H1 (cell line): ENCODE measurements around the gene PRKCSH. TPM values are rescaled to one million over a fixed set of nuclear protein-coding genes. Genes with fewer than 3 reads are reported as not detected.

ENCODE experiments used
- CTCF ChIA-PET: fragments of 300-600 bp; sonication (Branson Sonifier 250); formaldehyde crosslinking; loops from one replicate; lab custom pipeline; 2021; ENCODE audit not compliant: partially characterized antibody; lab: Charles Lee
- POLR2A ChIA-PET: fragments of 300-600 bp; sonication (Branson Sonifier 250); formaldehyde crosslinking; loops from one replicate; lab custom pipeline; 2021; ENCODE audit warnings: inconsistent platforms; ENCODE audit not compliant: partially characterized antibody; lab: Charles Lee
- DNase-seq, 2 experiments: peaks; one replicate each; pipeline versions ENCODE4 v3.0.0 to v3.0.0-alpha.2; 2010 to 2022; ENCODE audit warnings: low spot score in 2 of 2, low read depth in 1 of 2, mixed read lengths in 1 of 2
- FAIRE-seq: peaks from 2 replicates; lab custom pipeline; 2011; peaks lifted over from hg19 to GRCh38; lab: Jason Lieb, UNC
- H2AFZ ChIP-seq: 2 replicates; pipeline ENCODE4 v1.8.1; 2012; ENCODE audit warnings: low read length, inconsistent platforms
- H2AK5ac ChIP-seq: 2 replicates; pipeline ENCODE4 v1.6.1; 2013; ENCODE audit warnings: low read depth, low read length
- H2BK120ac ChIP-seq: replicated peaks from 2 replicates; pipeline ENCODE3; 2013; ENCODE audit warnings: low read depth, low read length, inconsistent platforms
- H2BK12ac ChIP-seq: 2 replicates; pipeline ENCODE4 v1.6.1; 2013; ENCODE audit warnings: low read depth, low read length
- H2BK15ac ChIP-seq: 2 replicates; pipeline ENCODE4 v1.6.1; 2013; ENCODE audit warnings: low read length
- H2BK20ac ChIP-seq: 2 replicates; pipeline ENCODE4 v1.6.1; 2013; ENCODE audit warnings: low read length
- H2BK5ac ChIP-seq: 2 replicates; pipeline ENCODE4 v1.6.1; 2013; ENCODE audit warnings: low read depth, low read length
- H3K14ac ChIP-seq: 2 replicates; pipeline ENCODE4 v1.6.1; 2013; ENCODE audit warnings: inconsistent platforms; ENCODE audit not compliant: insufficient read length
- H3K18ac ChIP-seq: 2 replicates; pipeline ENCODE4 v1.6.1; 2013; ENCODE audit warnings: low read length; ENCODE audit errors: extremely low read depth
- H3K23ac ChIP-seq: 2 replicates; pipeline ENCODE4 v1.6.1; 2013; ENCODE audit warnings: inconsistent platforms; ENCODE audit not compliant: insufficient read length
- H3K23me2 ChIP-seq: 2 replicates; pipeline ENCODE4 v1.6.1; 2013; ENCODE audit warnings: low read depth, low read length
- H3K27ac ChIP-seq: 2 replicates; pipeline ENCODE4 v1.6.1; 2011; ENCODE audit warnings: low read depth, low read length, inconsistent platforms
- H3K27me3 ChIP-seq, 4 experiments: replicated peaks in 1 of 4; 1 replicate in 1 of 4; 2 replicates in 3 of 4; pipeline versions ENCODE4 v1.6.1 to v1.8.1; 2011 to 2013; ENCODE audit warnings: low read length in 3 of 4, mild to moderate bottlenecking in 3 of 4, inconsistent platforms in 2 of 4, mixed read lengths in 2 of 4, moderate library complexity in 1 of 4; ENCODE audit not compliant: control insufficient read depth in 3 of 4, insufficient read depth in 3 of 4; ENCODE audit errors: extremely low read depth in 1 of 4
- H3K36me3 ChIP-seq, 4 experiments: 2 replicates each; pipeline versions ENCODE4 v1.6.1 to v1.8.1; 2011 to 2013; ENCODE audit warnings: mild to moderate bottlenecking in 4 of 4, low read length in 3 of 4, moderate library complexity in 2 of 4, control low read depth in 1 of 4, inconsistent platforms in 1 of 4; ENCODE audit not compliant: insufficient read depth in 4 of 4, control insufficient read depth in 2 of 4
- H3K4ac ChIP-seq: replicated peaks from 2 replicates; pipeline ENCODE3; 2013; ENCODE audit warnings: low read length, low read depth, mixed read lengths, inconsistent platforms; ENCODE audit not compliant: insufficient read length
- H3K4me1 ChIP-seq, 4 experiments: replicated peaks in 1 of 4; 1 replicate in 1 of 4; 2 replicates in 3 of 4; pipeline versions ENCODE4 v1.6.1 to v1.8.1; 2011 to 2013; ENCODE audit warnings: low read length in 3 of 4, inconsistent platforms in 2 of 4, mixed read lengths in 1 of 4; ENCODE audit not compliant: insufficient read depth in 4 of 4, control insufficient read depth in 3 of 4
- H3K4me2 ChIP-seq, 2 experiments: 2 replicates each; pipeline versions ENCODE4 v1.6.1 to v1.8.1; 2011 to 2013; ENCODE audit warnings: low read depth in 2 of 2, low read length in 2 of 2, control low read depth in 1 of 2, inconsistent platforms in 1 of 2, mild to moderate bottlenecking in 1 of 2; ENCODE audit not compliant: insufficient read depth in 1 of 2
- H3K4me3 ChIP-seq, 4 experiments: fragments of 200-600, 300-600 bp in 1 of 4; sonication (generic), shearing (Covaris generic), sonication (Bioruptor Twin) in 1 of 4; 2 replicates each; pipeline versions ENCODE4 v1.5.1 to v1.8.1; 2011 to 2016; ENCODE audit warnings: low read length in 4 of 4, low read depth in 3 of 4, control low read depth in 2 of 4, inconsistent platforms in 2 of 4, mild to moderate bottlenecking in 2 of 4, mixed read lengths in 1 of 4, moderate library complexity in 1 of 4; ENCODE audit not compliant: insufficient read depth in 2 of 4; ENCODE audit errors: extremely low read depth in 1 of 4
- H3K56ac ChIP-seq: replicated peaks from 2 replicates; pipeline ENCODE3; 2013; ENCODE audit warnings: low read depth, mild to moderate bottlenecking, mixed read lengths, low read length, inconsistent platforms; ENCODE audit not compliant: insufficient read length
- H3K79me1 ChIP-seq: 2 replicates; pipeline ENCODE4 v1.6.1; 2013; ENCODE audit warnings: low read depth, low read length, control low read depth
- H3K79me2 ChIP-seq, 2 experiments: 2 replicates each; pipeline versions ENCODE4 v1.6.1 to v1.8.1; 2012 to 2013; ENCODE audit warnings: low read length in 2 of 2, mild to moderate bottlenecking in 2 of 2, inconsistent platforms in 1 of 2; ENCODE audit not compliant: insufficient read depth in 2 of 2, control insufficient read depth in 1 of 2
- H3K9ac ChIP-seq, 4 experiments: replicated peaks in 1 of 4; 1 replicate in 1 of 4; 2 replicates in 3 of 4; pipeline versions ENCODE4 v1.6.1 to v1.8.1; 2011 to 2013; ENCODE audit warnings: low read depth in 3 of 4, low read length in 3 of 4, control low read depth in 2 of 4, mild to moderate bottlenecking in 2 of 4, moderate library complexity in 2 of 4, inconsistent platforms in 1 of 4; ENCODE audit errors: extremely low read depth in 1 of 4
- H3K9me3 ChIP-seq, 2 experiments: 2 replicates each; pipeline versions ENCODE4 v1.6.1 to v1.8.1; 2012 to 2013; ENCODE audit warnings: mild to moderate bottlenecking in 2 of 2, moderate library complexity in 2 of 2, control low read depth in 1 of 2, inconsistent platforms in 1 of 2, low read depth in 1 of 2, low read length in 1 of 2, mixed read lengths in 1 of 2; ENCODE audit not compliant: insufficient read depth in 2 of 2
- H4K20me1 ChIP-seq, 2 experiments: replicated peaks in 1 of 2; 2 replicates each; pipeline versions ENCODE3 to v1.8.1; 2011 to 2013; ENCODE audit warnings: inconsistent platforms in 2 of 2, low read length in 2 of 2, mild to moderate bottlenecking in 1 of 2; ENCODE audit not compliant: insufficient read depth in 2 of 2, control insufficient read depth in 1 of 2
- H4K5ac ChIP-seq: 2 replicates; pipeline ENCODE4 v1.6.1; 2013; ENCODE audit warnings: low read length, low read depth, mixed read lengths, inconsistent platforms; ENCODE audit not compliant: insufficient read length
- H4K8ac ChIP-seq: 2 replicates; pipeline ENCODE4 v1.8.0; 2013; ENCODE audit warnings: mild to moderate bottlenecking, moderate library complexity, low read length, inconsistent platforms; ENCODE audit not compliant: insufficient read depth; ENCODE audit errors: extremely low read depth
- H4K91ac ChIP-seq: replicated peaks from 2 replicates; pipeline ENCODE3; 2013; ENCODE audit warnings: low read length, mixed read lengths, inconsistent platforms; ENCODE audit not compliant: insufficient read length
- KDM1A ChIP-seq: fragments of 200-600, 300-600 bp; sonication (generic); IDR thresholded peaks from 2 replicates; pipeline ENCODE4 v1.7.1; 2016; ENCODE audit warnings: mild to moderate bottlenecking, low read length, borderline replicate concordance
- NRF1 ChIP-seq: IDR thresholded peaks from 2 replicates; pipeline ENCODE4 v1.6.1; 2011; ENCODE audit warnings: mild to moderate bottlenecking, low read depth, low read length, improper control_type of control experiment
- RBBP5 ChIP-seq: IDR thresholded peaks from 2 replicates; pipeline ENCODE4 v1.7.1; 2012; ENCODE audit warnings: low read depth, mild to moderate bottlenecking, inconsistent platforms, low read length, moderate library complexity, borderline replicate concordance
- SAP30 ChIP-seq: fragments of 300-600 bp; sonication (generic); IDR thresholded peaks from 2 replicates; pipeline ENCODE4 v1.7.1; 2012; ENCODE audit warnings: low read length, moderate library complexity, mild to moderate bottlenecking, inconsistent platforms; ENCODE audit not compliant: insufficient read depth, insufficient replicate concordance
- SUZ12 ChIP-seq: fragments of 200-600 bp; sonication (generic); IDR thresholded peaks from 2 replicates; pipeline ENCODE4 v1.6.1; 2012; ENCODE audit warnings: mild to moderate bottlenecking, inconsistent platforms, low read length, moderate library complexity, mixed read lengths
- WGBS, 2 experiments: shearing (Covaris generic) in 1 of 2; methylation state at CpG; one replicate each; pipeline versions ENCODE4 v1.1.6 to v1.1.7; 2013 to 2015; ENCODE audit warnings: low lambda C conversion rate in 2 of 2, mixed read lengths in 2 of 2, inconsistent platforms in 1 of 2, low coverage in 1 of 2, missing lambda C conversion rate in 1 of 2; ENCODE audit not compliant: insufficient replicate concordance in 2 of 2, insufficient coverage in 1 of 2, insufficient read length in 1 of 2; ENCODE audit errors: extremely low coverage in 1 of 2, missing lambda C conversion rate in 1 of 2; 5-methylcytosine and 5-hydroxymethylcytosine counted together
- polyA plus RNA-seq, 7 experiments: library from polyadenylated mRNA; depleted of rRNA in 3 of 7; stranded (reverse) in 5 of 7; unstranded in 2 of 7; fragments of >200 nt in 5 of 7; fragments of 200-250 nt in 2 of 7; gene quantifications; 1 replicate in 5 of 7; 2 replicates in 1 of 7; 4 replicates in 1 of 7; pipeline versions ENCODE4 v1.2.1 to v1.2.3, GENCODE V29; 2011 to 2013; ENCODE audit warnings: missing spikeins in 2 of 7, mixed read lengths in 2 of 7
- total RNA-seq: library from RNA; stranded (reverse); fragmentation: NEBNext Ultra II Directional; extraction: Animal tissue kit (Norgen Biotek cat#: 25700); gene quantifications from 2 replicates; pipeline ENCODE4 v1.2.1, GENCODE V29; 2021

Gene PRKCSH
- total and polyA plus RNA-seq, 2 of the 8 experiments (the other 6 are each of a cell fraction or from before 2014, with no cell fraction given): 97.2 to 337 TPM

DNA sequence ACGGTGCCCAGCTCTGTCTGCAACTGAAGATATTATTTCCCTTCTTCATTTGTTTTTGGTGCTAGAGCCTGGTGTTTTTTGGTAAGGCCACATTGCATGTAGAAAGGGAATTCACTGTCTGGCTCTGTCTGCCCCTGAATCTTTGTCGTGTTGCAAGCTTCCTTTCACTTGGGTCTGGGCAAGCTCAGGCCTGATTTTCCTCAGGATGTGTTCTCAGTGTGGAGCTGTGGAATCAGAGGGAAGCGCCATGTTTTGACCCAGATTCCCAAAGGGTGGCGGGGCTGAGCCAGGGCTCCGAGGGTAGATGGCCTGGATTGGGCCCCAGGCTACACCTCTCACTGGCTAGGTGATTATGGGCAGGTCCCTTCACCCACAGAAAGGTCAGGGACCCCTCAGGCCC is 8.6 kb downstream of the PRKCSH start:
- Histone ChIP-seq H4K20me1 (peaks cover 9 to 20% of the 10 kb centered on the region in 2 experiments), H3K14ac (no peak overlapping the region), H3K9ac (no peak overlapping the region), H3K4me1 (no peaks in the 10 kb centered on the region; a peak in 2 of 7 replicates), H2AFZ (no peak overlapping the region), H3K36me3 (peaks cover 25 to 60% (median 48%) of the 10 kb centered on the region in 4 experiments), H4K91ac (no peak overlapping the region)
- TF ChIP-seq RBBP5 (no peak), SUZ12 (no peak), KDM1A (no peak), NRF1 (no peak), SAP30 (no peak)
- TF ChIP-seq, all 59 proteins: peak for 0
- Histone ChIP-seq H3K27ac (no peak overlapping the region), H4K5ac (no peak overlapping the region), H2AK5ac (no peak overlapping the region), H2BK20ac (no peak overlapping the region), H3K23ac (no peak overlapping the region), H3K56ac (no peak overlapping the region), H3K4me2 (no peak overlapping the region), H3K79me1 (peaks cover 2% of the 10 kb centered on the region; the same call in 1 of the 2 replicates), H2BK120ac (no peak overlapping the region), H3K4me3 (no peak overlapping the region), H3K23me2 (no peaks in the 10 kb centered on the region), H2BK12ac (no peak overlapping the region), H3K9me3 (no peaks in the 10 kb centered on the region), H2BK15ac (no peak overlapping the region), H3K27me3 (no peaks in the 10 kb centered on the region), H3K79me2 (no peaks in the 10 kb centered on the region), H3K4ac (no peak overlapping the region), H4K8ac (no peak overlapping the region), H2BK5ac (no peak overlapping the region), H3K18ac (no peak overlapping the region)
- no peak for FAIRE-seq
- no peak for DNase-seq
- ChIA-PET CTCF (interaction anchor here (0.6 to 13.0 kb wide), 11 partner anchors 8 to 169 kb away, joined by 3 to 192 read pairs (median 3); partner anchors contain the start of genes EPOR, PRKCSH, RGL3 and SWSAP1), POLR2A (interaction anchor here (0.9 to 2.0 kb wide), 8 partner anchors 9 to 83 kb away, joined by 3 to 5 read pairs (median 4); partner anchors contain the start of genes EPOR, ODAD3, PRKCSH and RGL3)
- 92% methylated on average over 5 of the region's 5 CpGs; no CpG with 5 or more reads in 1 of the 2 experiments for WGBS, 2 experiments
